ENCODE results near the gene MAGED4. TPM values are rescaled to one million over a fixed set of nuclear protein-coding genes. Genes with fewer than 3 reads are reported as not detected.
"Not testable (repeated sequence)": the region's sequence is repeated elsewhere in the genome, so short reads cannot be mapped to it uniquely, and the experiment has no call there.

The MAGED4 gene, protein sequence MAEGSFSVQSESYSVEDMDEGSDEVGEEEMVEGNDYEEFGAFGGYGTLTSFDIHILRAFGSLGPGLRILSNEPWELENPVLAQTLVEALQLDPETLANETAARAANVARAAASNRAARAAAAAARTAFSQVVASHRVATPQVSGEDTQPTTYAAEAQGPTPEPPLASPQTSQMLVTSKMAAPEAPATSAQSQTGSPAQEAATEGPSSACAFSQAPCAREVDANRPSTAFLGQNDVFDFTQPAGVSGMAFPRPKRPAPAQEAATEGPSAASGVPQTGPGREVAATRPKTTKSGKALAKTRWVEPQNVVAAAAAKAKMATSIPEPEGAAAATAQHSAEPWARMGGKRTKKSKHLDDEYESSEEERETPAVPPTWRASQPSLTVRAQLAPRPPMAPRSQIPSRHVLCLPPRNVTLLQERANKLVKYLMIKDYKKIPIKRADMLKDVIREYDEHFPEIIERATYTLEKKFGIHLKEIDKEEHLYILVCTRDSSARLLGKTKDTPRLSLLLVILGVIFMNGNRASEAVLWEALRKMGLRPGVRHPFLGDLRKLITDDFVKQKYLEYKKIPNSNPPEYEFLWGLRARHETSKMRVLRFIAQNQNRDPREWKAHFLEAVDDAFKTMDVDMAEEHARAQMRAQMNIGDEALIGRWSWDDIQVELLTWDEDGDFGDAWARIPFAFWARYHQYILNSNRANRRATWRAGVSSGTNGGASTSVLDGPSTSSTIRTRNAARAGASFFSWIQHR
- total RNA-seq (2014; rRNA removed; shearing (Covaris generic); ENCODE audit: low replicate concordance) = 2.3 and 5.7 TPM in 2 replicates

DNA sequence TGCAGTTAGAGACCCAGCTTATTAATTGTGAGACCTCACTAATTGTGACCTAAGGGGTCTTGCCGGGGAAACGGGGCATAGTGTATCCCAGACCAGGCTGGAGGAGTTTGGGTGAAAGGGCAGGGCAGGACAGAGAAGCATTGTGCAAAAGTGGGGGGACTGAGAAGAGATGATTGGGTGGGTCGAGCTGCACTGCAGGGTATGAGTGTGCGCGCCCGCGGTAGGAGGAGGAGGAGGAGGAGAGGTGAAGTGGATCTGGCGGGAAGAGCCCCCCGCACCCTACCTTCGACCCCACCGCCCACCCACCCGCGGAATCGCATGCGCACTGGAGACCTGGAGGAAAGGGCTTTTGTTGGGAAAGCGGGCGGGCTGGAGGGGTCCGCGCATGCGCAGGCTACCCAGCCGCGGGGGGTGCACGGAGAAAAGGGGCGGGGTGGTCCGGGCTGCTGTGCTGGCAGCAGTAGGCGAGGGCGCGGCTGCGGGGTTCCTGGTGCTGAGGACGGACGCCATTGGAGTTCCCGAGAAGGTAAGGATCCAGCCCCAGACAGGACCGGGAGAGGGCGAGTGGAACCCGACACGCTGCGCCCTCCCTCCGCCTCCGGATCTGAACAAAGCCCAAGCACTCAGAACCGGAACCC, at the start of gene MAGED4:
Gene MAGED4, plus strand, starts transcription at position 449 of the 638 bp plus-strand sequence. CDS start 1,035 bp downstream, outside the sequence.
- in situ Hi-C loops (cut with HindIII; ENCODE audit: low pct_unique_long_range_greater_than_20kb, low sequenced_read_pairs); DNase-seq (ENCODE audit: low read depth): not testable (repeated sequence)

DNA sequence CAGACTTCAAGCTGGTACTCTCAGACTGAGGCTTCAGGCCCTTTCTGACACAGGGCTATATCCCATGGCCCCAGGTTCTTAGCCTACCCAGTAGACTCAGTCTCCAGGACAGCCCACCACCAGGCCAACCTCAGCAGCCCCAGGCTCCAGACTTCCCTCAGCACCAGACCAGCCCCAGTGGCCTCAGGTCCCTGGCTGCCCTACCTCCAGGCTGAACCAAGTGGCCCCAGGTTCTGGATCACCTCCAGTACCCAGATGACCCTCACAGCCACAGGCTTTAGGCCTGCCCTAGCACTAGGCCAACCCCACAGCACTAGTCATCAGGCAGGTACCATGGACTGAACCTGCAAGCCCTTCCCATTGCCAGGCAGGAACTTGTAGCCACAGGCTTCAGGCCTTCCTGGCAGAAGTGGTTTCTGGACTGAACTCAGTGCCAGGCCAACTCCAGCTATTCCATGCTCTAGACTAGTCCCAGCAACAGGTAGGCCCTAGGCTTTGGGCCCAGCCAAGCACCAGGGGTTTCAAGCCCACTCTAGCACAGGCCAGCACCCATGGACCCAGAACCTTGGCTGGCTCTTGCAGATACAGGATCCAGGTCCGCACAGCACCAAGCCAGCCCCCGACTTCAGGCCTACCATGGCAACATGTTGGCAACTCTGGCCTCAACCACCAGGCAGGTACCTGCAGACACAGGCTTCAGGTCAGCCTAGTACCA, 45.7 kb upstream of the MAGED4 start:
- in situ Hi-C loops (cut with HindIII; ENCODE audit: low pct_unique_long_range_greater_than_20kb, low sequenced_read_pairs) = no loop called here

DNA sequence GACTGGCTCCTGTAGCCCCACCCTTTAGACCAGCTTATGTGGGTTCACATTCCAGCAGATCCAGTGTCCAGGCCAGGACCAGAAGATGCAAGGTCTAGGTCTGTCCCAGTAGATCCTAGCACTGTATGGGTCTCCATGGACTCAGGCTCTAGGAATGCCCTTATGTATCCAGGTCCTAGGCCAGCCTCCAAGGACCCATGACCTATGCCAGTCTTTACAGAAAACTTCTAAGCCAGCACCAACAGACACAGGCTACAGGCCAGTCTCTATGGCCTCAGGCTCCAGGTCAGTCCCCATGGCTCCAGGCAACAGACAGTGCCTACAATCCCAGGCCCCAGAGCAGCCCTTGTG, 45.2 kb upstream of the MAGED4 start:
- in situ Hi-C loops (cut with HindIII; ENCODE audit: low pct_unique_long_range_greater_than_20kb, low sequenced_read_pairs) = no loop called here
- no peak for DNase-seq (ENCODE audit: low read depth)

More for the DNA sequence above, 45.7 kb upstream of the MAGED4 start:
- DNase-seq (ENCODE audit: low read depth) = no peak

DNA sequence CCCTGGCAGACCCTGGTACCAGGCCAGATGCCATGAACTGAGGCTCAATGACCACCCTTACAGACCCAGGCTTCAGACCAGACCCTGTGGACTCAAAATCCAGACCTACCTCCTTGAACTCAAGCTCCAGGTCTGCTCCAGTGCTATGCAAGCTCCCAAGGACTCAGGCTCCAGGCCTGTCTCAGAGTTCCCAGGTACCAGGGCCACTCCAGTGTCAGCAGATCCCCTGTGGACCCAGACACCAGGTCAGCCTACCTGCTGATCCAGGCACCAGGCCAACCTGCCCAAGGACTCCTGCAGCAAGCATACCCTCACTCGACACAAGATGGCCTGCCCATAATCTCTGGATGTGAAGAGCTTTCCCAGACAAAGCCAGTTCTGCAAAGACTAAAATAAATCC, 44.7 kb upstream of the MAGED4 start:
- DNase-seq (ENCODE audit: low read depth) = no peak
- in situ Hi-C loops (cut with HindIII; ENCODE audit: low pct_unique_long_range_greater_than_20kb, low sequenced_read_pairs) = no loop called here

DNA sequence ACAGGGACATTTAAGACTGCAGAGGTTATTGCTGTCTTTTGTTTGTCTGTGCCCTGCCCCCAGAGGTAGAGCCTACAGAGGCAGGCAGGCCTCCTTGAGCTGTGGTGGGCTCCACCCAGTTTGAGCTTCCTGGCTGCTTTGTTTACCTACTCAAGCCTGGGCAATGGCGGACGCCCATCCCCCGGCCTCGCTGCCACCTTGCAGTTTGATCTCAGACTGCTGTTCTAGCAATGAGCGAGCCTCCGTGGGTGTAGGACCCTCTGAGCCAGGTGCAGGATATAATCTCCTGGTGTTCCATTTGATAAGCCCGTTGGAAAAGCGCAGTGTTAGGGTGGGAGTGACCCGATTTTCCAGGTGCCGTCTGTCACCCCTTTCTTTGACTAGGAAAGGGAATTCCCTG, 34.0 kb upstream of the MAGED4 start:
- in situ Hi-C loops (cut with HindIII; ENCODE audit: low pct_unique_long_range_greater_than_20kb, low sequenced_read_pairs); DNase-seq (ENCODE audit: low read depth): not testable (repeated sequence)

DNA sequence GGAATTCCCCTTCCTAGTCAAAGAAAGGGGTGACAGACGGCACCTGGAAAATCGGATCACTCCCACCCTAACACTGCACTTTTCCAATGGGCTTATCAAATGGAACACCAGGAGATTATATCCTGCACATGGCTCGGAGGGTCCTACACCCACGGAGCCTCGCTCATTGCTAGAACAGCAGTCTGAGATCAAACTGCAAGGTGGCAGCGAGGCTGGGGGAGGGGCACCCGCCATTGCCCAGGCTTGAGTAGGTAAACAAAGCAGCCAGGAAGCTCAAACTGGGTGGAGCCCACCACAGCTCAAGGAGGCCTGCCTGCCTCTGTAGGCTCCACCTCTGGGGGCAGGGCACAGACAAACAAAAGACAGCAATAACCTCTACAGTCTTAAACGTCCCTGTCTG, 24.5 kb upstream of the MAGED4 start:
- DNase-seq (ENCODE audit: low read depth); in situ Hi-C loops (cut with HindIII; ENCODE audit: low pct_unique_long_range_greater_than_20kb, low sequenced_read_pairs): not testable (repeated sequence)

DNA sequence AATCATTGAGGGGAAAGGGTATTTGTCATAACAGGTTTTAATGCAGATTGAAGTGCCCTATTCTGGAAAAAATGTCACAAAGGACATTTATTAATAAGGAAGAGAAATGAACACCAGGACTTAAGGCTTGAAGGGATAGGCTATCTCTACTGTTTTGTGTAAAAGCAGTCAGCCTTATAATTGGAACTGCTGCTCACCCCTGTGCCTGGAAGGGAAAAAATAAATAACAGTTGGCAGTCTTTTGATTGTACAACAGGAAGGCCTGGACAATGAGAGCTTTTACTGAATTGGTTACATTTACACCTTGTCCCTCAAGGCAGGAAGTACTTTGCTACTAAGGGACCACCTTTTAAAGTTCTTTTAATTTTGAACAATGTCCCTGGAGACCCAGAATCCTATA, 17.8 kb upstream of the MAGED4 start:
- in situ Hi-C loops (cut with HindIII; ENCODE audit: low pct_unique_long_range_greater_than_20kb, low sequenced_read_pairs) = no loop called here
- DNase-seq (ENCODE audit: low read depth) = no peak

DNA sequence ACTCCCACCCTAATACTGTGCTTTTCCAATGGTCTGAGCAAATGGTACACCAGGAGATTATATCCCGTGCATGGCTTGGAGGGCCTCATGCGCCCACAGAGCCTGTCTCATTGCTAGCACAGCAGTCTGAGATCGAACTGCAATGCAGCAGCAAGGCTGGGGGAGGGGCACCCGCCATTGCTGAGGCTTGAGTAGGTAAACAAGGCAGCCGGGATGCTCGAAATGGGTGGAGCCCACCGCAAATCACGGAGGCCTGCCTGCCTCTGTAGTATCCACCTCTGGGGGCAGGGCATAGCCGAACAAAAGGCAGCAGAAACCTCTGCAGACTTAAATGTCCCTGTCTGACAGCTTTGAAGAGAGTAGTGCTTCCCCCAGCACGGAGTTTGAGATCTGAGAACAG, 13.6 kb upstream of the MAGED4 start:
- DNase-seq (ENCODE audit: low read depth); in situ Hi-C loops (cut with HindIII; ENCODE audit: low pct_unique_long_range_greater_than_20kb, low sequenced_read_pairs): not testable (repeated sequence)

DNA sequence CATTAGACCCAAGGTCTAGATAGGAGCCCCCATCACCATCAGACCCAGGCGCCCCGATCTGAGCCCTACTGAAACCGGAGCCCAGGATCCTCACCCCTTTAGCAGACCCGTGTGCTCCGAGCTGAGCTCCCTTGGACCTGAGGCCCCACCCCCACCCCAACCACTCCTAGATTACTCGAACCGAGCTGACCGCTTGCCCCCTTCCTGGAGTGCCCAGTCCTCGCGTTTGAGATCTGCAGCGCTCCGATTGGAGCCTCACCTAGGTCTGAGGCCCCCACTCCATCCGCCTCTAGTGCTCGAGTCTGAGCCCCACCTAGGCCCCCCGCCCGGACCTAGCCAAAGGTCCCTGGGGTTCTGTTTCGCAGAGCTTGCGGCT, 378 bp downstream of the MAGED4 start:
- DNase-seq (ENCODE audit: low read depth); in situ Hi-C loops (cut with HindIII; ENCODE audit: low pct_unique_long_range_greater_than_20kb, low sequenced_read_pairs): not testable (repeated sequence)

DNA sequence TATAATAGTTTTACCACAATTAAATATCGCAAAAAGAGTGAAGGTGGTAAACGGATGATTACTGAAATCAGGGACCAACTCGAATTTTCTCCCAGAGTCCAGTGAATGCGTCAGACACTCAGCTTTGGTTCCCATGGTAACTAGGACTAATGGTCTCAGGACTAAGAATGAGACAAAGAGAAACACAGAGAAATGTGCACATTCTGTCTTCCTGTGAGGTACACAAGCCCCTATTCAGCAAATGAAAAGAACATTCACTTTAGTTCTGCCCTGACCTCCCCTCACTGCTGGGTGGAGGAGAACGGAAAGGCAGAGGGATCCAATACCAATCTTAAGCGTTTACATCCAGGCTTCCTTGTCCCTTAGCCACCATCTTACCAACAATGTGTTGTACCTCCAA, 26.7 kb downstream of the MAGED4 start:
- in situ Hi-C loops (cut with HindIII; ENCODE audit: low pct_unique_long_range_greater_than_20kb, low sequenced_read_pairs); DNase-seq (ENCODE audit: low read depth): not testable (repeated sequence)

DNA sequence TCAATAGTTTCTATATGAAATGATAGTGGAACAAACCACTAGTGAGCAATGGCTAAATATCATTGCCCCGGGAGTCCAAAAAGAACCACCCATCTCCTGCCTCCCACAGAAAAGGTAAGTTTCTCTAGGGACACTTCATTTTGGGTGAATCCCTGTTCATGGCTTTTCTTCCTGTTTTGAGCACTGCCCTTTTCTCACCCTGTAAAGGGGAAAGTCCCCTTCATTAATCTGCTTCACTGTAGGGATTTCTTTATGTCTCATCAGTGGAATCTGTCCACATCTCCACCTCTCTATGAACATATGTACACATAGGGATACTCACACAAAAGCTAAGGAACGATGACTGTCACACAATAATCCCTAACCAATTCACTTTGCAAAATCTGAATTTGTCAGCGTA, 28.6 kb downstream of the MAGED4 start:
- no peak for DNase-seq (ENCODE audit: low read depth)
- in situ Hi-C loops (cut with HindIII; ENCODE audit: low pct_unique_long_range_greater_than_20kb, low sequenced_read_pairs) = no loop called here

DNA sequence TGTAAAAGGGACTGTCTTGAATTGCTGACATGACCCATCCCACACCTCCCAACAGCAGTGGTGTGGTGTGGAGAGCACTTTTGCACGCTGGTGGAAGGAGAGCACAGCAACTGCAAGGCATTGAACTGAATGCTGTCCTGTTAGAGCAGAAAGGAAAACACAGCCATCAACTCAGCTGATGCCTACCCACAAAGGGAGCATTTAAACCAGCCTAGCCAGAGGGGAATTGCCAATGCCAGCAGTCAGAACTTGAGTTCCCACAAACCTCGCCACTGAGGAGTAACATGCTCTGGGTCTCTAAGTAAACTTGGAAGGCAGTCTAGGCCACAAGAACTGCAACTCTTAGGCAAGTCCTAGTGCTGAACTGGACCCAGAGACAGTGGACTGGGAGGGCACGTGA, 31.9 kb downstream of the MAGED4 start:
- no peak for DNase-seq (ENCODE audit: low read depth)
- in situ Hi-C loops (cut with HindIII; ENCODE audit: low pct_unique_long_range_greater_than_20kb, low sequenced_read_pairs) = no loop called here

DNA sequence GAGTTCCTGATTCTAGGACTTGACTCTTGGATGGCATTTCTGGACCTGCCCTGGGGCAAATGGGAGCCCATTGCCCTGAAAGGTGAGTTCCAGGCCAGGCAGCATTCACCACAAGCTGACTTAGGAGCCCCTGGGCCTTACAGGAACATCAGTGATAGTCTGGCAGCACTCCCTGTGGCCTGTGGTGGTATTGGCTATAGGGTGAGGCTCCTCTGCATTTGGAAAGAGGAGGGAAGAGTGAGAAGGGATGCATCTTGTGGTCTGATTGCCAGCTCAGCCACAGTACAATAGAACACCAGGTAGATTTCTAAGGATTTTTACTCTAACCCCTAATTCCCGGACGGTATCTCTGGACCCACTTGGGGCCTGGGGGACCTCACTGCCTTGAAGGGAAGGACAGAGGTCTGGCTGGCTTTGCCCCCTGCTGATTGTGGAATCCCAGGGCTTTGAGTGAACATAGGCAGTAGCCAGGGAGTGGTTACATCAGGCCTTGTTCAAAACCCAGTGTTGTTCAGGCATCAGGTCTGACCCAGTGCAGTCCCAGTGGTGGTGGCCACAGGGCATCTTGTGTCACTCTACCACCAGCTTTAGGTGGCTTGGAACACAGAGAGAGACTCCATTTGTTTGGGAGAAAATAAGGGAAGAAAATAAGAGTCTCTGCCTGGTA, 32.9 kb downstream of the MAGED4 start:
- in situ Hi-C loops (cut with HindIII; ENCODE audit: low pct_unique_long_range_greater_than_20kb, low sequenced_read_pairs) = no loop called here
- no peak for DNase-seq (ENCODE audit: low read depth)

DNA sequence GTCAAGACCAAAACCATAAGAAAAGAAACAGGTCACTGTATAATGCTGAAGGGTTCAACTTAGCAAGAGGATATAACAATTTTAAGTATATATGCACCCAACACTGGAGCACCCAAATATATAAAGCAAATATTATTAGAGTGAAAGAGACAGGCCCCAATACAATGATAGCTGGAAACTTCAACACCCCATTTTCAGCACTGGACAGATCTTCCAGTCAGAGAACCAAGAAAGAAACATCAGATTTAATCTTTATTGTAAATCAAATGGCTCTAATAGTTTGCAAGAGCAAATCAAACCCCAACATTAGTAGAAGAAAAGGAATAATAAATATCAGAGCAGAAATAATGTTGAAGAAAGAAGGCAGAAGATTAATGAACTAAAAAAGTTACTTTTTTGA, 36.2 kb downstream of the MAGED4 start:
- no peak for DNase-seq (ENCODE audit: low read depth)
- in situ Hi-C loops (cut with HindIII; ENCODE audit: low pct_unique_long_range_greater_than_20kb, low sequenced_read_pairs) = no loop called here
